GM20431 (cell line): Measurements from ENCODE around the gene GJB6.

Source experiments
- in situ Hi-C: fragments of 300-500 bp; cut with MseI, MboI; formaldehyde crosslinking; loops from one replicate; pipeline ENCODE4 v1.15.0; 2020; ENCODE audit warnings: low sequenced_read_pairs; ENCODE audit not compliant: unreplicated experiment

GJB6 gene

DNA sequence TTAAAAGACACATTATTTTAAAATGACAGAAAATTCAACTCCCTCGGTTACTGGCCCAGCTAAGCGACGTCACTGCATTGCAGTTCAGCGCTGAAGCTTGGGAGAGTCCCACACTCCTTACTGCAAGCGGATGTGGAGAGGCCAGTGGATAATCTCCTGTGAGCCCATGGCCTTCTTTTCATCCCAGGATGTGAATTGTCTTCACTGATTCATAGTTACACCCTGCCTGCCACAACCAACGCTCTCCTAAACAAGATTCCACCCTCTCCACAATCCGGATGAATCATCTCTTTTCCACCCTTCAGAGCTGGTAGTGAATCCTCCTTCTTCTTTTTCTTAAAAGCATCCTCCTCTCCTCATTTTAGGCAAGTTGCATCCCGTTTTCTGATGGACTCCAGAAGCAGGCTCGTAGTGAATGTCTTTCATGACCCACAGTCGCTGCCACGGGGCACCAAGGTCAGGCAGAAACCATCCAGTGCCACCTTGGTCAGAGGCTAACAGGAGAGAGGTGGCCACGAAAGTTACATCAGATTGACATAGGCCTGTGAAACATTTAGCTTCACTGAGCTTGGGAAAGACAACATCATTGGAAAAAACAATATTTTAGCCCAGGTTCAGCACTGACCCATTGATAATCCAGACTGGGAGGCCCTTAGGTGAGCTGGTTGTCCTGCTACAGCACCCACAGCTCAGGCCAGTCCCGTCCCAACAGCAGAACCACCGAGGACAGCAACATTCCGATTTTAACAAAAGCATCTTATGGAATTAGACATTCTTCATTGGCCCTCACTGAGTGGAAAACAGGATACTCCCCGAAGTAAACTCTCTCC lies 41.4 kb downstream of the GJB6 start:
- in situ Hi-C loops, result loop anchor here (25.0 kb wide), 1 partner anchor 297 kb away; no protein-coding TSS in a partner anchor

DNA sequence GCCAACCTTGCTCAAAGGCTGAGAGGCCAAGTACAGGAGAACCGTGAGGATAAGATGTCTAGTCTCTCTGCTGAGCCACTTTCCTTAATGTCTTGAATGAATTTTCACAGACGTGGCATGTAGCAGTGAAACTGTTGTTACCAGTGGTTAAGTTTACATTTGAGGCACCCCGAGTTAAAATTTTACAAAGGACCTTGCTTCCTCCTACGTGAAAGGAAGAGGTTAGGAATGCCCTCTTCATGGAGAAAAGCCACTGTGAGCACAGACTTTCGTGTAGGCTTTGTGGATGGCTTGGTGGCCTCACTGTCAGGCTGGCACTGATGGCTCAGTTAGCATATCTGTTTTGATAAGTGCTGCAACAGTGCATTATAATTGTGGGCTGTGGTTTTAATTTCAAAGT lies 42.0 kb downstream of the GJB6 start:
- in situ Hi-C loops, result loop anchor here (25.0 kb wide), 1 partner anchor 297 kb away; no protein-coding TSS in a partner anchor

DNA sequence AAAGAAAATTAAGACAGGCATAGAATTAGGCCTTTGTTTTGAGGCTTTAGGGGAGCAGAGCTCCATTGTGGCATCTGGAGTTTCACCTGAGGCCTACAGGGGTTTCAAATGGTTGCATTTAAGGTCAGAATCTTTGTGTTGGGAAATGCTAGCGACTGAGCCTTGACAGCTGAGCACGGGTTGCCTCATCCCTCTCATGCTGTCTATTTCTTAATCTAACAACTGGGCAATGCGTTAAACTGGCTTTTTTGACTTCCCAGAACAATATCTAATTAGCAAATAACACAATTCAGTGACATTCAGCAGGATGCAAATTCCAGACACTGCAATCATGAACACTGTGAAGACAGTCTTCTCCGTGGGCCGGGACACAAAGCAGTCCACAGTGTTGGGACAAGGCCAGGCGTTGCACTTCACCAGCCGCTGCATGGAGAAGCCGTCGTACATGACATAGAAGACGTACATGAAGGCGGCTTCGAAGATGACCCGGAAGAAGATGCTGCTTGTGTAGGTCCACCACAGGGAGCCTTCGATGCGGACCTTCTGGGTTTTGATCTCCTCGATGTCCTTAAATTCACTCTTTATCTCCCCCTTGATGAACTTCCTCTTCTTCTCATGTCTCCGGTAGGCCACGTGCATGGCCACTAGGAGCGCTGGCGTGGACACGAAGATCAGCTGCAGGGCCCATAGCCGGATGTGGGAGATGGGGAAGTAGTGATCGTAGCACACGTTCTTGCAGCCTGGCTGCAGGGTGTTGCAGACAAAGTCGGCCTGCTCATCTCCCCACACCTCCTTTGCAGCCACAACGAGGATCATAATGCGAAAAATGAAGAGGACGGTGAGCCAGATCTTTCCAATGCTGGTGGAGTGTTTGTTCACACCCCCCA lies 43.2 kb downstream of the GJB6 start:
- in situ Hi-C loops, result loop anchor here (25.0 kb wide), 1 partner anchor 298 kb away; no protein-coding TSS in a partner anchor

DNA sequence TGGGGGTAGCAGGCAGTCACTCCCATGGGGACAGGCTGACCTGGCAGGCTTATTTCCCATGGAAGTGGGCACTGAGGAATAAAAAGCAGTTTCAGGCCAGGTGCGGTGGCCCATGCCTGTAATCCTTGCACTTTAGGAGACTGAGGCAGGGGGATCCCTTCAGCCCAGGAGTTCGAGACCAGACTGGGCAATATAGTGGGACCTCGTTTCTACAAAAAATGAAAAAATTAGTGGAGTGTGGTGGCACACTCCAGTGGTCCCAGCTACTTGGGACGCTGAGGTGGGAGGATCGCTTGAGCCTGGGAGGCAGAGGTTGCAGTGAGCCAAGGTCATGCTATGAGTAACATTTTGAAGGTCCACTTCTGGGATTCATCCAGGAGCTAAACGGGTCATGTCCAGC lies 45.3 kb downstream of the GJB6 start:
- in situ Hi-C loops, result loop anchor here (25.0 kb wide), 1 partner anchor 301 kb away; no protein-coding TSS in a partner anchor

DNA sequence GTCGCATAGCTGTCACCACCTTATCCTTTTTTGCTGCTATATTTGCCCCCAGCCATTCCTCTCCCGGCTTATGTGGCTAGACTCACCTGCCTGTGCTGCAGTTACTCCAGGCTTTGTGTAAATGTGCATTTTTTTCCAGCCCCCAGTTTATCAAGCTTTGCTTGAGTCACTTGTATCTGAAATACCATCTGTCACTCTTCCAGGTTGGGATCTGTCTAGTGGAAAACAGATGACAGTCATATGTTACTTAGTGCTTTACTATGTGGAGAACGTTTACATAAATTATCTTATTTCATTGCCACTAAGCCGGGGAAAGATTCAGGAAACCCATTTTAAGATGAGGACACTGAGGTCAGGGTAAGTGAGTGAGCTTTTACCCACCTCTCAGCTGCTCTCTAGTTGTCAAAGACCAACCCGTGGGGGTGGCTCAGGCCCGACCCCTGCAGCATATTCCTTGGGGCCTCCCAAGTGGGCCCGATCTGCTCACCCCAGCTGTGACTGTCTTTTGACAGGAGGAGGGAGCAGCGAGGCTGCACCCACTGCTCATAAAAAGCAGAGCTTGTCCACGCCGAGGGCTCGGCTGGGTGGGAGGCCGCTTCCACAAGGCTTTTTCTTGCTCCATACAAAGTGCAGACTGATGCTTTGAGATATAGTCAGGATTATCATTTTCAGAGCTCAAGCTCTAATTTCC lies 46.6 kb downstream of the GJB6 start:
- in situ Hi-C loops, result loop anchor here (25.0 kb wide), 1 partner anchor 302 kb away; no protein-coding TSS in a partner anchor

DNA sequence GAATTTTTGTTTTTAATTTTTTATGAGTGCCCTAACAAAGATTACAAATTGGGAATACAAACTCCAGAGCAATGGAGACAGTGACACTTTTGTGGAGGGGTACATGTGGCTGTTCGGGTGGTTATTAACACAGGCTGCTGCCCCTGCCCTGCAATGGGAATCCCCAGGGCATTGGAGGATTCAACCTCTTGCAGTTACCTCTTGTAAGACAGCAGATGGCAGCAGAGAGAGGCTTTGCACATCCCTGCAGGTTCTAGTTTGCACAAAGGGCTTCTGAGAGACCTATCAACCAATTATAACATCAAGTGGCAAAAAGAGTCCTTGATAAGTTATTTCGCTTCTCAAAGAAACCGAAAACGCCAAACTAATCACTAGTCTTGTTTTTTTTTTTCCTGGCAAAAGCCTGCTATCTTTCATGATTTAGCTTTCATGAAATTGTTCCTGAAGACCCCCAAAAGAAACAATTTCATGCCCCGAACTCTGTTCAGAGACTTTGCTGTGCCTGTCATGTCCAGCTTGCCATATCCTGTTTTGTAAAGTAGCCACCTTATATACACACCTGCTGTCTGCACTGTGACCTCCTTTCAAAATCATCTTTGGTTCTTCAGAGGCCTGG lies 49.8 kb downstream of the GJB6 start:
- in situ Hi-C loops, result loop anchor here (25.0 kb wide), 1 partner anchor 305 kb away; no protein-coding TSS in a partner anchor

DNA sequence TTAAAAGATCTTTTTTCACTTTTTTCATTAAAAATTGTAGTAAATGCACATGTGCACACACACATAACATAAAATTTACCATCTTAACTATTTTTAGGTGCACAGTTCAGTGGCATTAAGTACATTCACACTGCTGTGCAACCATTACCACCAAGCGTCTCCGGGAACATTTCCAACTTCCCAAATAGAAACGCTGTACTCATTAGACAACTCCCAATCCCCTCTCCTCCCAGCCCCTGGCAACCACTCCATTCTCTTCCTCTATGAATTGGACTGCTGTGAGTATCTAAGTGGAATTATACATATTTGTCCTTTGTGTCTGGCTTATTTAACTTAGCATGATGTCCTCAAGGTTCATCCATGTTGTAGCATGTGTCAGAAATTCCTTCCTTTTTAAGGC lies 50.9 kb downstream of the GJB6 start:
- in situ Hi-C loops, result loop anchor here (25.0 kb wide), 1 partner anchor 306 kb away; no protein-coding TSS in a partner anchor

DNA sequence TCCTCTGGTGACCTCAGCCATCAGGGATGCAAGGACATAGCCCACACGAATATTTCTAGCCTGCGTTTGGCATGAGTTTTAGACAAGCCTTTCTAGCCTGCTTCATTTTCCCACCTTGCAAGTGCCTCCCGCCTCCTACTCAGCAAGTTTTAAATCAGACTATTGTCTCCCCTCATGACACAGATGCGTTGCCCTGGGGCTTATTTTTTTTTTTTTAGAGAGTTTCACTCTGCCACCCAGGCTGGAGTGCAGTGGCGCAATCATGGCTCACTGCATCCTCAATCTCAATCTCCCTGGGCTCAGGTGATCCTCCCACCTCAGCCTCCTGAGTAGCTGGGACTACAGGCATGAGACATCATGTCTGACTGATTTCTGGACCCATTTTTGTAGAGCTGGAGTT lies 54.0 kb downstream of the GJB6 start:
- in situ Hi-C loops, result loop anchor here (25.0 kb wide), 1 partner anchor 309 kb away; no protein-coding TSS in a partner anchor

DNA sequence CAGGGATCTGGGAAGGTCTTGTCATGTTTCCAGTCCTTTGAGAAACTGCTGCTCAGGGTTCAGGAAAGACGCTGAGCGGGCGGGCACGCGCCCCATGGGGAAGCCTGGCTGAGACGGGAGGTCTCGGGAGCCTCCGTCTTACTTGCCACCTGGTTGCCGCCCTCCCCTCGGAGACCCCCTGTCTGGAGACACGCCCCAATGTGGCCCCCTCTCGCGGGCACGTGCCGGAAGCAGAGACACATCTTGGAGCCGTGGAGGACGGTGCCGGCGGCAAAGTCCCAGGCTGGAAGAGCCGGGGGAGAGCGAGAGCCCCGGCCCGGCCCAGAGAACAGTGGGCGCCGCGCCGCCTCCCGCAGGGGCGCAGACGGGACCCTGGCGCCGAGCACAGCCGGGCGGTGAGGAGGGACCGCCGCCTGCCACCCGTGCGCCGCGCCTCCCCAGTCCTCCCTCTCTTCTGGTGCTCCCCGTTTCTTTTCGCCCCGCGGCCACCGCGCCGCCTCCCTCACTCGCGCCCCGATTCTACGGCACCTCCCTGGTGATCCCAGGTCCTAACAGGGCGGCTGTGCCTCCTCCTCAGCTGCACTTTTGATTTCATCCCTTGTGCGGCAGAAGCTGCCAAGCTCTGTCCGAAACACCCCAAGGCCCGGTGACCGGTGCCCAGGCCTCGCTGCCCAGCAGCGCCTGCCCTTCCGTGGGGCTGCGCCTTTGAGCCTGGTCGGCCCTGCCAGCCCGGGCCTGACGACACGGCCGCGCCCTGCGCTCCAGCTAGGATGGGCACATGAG lies 54.9 kb downstream of the GJB6 start:
- in situ Hi-C loops, result loop anchor here (25.0 kb wide), 1 partner anchor 310 kb away; no protein-coding TSS in a partner anchor

DNA sequence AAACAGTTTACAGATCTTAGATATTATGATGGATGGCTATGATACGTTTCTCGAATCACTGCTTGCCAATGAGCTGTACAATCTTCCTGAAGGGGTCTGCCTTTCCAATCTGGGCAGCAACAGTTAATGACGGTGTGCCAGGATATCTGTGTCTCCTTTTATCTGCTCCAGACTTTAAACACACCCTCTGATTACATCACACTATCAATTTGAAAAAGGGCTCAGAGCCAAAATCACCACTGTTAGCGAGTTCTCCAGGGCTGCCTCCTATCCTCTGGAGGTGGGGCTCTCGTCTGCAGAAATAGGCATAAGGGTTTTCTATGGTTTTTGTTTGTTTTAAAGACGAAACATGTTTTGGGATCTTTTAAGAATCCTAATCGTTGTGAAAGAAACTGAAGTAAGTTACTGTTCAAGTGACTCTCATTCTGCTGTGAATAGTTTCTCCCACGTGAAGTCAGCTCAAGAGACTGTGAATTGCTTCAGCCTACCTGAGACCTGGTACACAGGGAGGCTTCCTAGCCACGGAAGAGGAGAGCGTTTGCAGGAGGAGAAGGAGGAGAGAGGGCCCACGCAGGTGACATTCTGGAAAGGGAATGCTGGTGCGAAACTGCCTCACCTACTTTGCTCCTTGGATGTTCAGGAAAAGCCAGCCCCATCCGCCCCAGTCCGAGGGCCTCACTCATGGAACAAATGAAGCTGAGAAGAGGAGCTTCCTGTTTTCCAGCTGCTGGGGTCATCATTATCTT lies 56.0 kb downstream of the GJB6 start:
- in situ Hi-C loops, result loop anchor here (25.0 kb wide), 1 partner anchor 311 kb away; no protein-coding TSS in a partner anchor

DNA sequence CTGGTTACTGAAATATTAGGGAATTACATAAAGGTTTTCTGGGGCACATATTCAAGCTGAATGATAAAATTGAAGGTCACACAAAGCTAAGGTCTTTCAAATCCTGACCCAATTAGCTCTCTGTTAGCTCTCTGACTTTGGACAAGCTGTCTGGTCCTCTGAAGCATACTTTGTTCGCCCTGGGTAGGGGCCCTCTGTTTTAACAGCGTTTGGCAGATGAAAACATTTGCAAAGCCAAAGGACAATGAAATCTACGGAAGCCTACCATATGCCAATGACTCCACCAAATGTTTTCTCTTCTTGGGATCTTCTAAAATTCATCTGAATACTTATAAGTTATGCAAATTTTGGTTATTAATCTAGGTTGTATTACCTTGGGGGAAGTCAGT lies 56.7 kb downstream of the GJB6 start:
- in situ Hi-C loops, result loop anchor here (25.0 kb wide), 1 partner anchor 312 kb away; no protein-coding TSS in a partner anchor

DNA sequence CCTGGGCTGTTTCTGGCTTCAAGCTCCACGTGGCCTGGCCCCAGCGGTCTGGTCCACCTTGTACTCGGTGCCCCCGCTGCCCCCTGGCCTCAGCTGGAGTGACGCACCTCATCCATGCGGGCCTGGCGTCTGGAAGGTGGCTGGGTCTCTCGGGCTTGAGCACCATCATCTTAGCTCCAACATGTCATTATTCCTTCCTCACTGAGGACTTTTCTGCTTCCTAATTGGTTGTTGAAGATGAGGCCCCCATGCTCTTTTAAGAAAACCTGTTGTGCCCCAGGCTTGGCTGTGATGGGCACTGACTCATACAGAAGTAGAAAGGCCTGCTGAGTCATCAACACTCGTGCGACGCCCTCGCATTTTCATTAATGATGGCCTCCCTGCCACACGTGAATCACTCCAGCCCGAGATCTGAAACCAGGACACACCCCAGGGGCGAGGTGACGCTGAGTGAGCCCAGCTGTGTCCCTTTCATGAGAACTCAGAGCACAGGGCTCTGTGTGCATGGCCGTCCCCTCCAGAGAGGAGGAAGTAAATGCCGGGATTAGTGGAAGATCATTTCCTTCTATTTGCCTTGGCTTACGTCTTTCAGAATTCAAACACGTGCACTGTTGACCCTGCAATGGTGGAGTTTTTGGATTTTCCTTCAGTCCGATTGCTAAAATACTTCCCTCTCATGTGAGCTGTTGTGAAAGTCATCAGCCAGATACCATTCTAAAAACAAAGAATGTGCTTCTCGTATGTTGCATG lies 57.3 kb downstream of the GJB6 start:
- in situ Hi-C loops, result loop anchor here (25.0 kb wide), 1 partner anchor 312 kb away; no protein-coding TSS in a partner anchor

DNA sequence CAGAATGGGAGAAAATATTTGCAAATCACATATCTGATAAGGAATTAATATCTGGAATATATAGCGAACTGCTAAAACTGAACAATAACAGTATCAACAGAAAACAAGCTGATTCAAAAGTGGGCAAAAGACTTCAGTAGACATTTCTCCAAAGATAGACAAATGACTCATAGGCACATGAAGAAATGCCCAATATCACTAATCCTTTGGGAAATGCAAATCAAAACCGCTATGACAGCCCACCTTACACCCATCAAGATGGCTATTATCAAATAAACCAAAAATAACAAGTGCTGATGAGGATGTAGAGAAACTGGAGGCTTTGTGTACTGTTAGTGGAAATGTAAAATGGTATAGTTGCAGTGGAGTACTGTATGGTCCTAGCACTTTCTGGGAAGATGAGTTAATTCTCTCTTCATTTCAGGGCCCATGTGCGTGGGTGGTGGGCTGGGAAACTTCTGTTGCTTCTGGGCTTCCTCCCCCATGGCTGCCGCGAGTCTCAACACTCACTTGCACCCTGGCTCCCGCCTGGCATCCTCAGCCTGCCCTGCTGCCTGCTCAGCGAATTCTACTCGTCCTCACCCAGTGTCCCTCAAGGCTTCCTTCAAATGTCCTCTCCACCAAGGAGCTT lies 58.9 kb downstream of the GJB6 start:
- in situ Hi-C loops, result no loop called here
